Endothelial cell (in vitro differentiated cells): ENCODE measurements around the gene ADARB2. TPM values are rescaled to one million over a fixed set of nuclear protein-coding genes. Genes with fewer than 3 reads are reported as not detected.

Experiments used
- DNase-seq: peaks from one replicate; pipeline ENCODE4 v3.0.0; 2021; ENCODE audit warnings: low spot score
- H3K27ac Mint-ChIP-seq: one replicate; pipeline ENCODE4 v1.8.0; 2021; ENCODE audit warnings: mixed read lengths, inconsistent platforms; ENCODE audit not compliant: unreplicated experiment
- H3K27me3 Mint-ChIP-seq: one replicate; pipeline ENCODE4 v1.8.0; 2021; ENCODE audit warnings: mild to moderate bottlenecking, moderate library complexity, mixed read lengths, inconsistent platforms; ENCODE audit not compliant: unreplicated experiment
- H3K36me3 Mint-ChIP-seq: one replicate; pipeline ENCODE4 v1.8.0; 2021; ENCODE audit warnings: mild to moderate bottlenecking, low read depth, mixed read lengths, inconsistent platforms; ENCODE audit not compliant: unreplicated experiment
- H3K4me1 Mint-ChIP-seq: one replicate; pipeline ENCODE4 v1.8.0; 2021; ENCODE audit warnings: mild to moderate bottlenecking, mixed read lengths, inconsistent platforms; ENCODE audit not compliant: unreplicated experiment
- H3K4me3 Mint-ChIP-seq: one replicate; pipeline ENCODE4 v1.8.0; 2021; ENCODE audit warnings: mild to moderate bottlenecking, mixed read lengths, inconsistent platforms; ENCODE audit not compliant: unreplicated experiment
- H3K9me3 Mint-ChIP-seq: one replicate; pipeline ENCODE4 v1.8.0; 2021; ENCODE audit warnings: mixed read lengths, inconsistent platforms; ENCODE audit not compliant: unreplicated experiment
- total RNA-seq: library from RNA; stranded (reverse); fragmentation: NEBNext Ultra II Directional; extraction: Animal tissue kit (Norgen Biotek cat#: 25700); gene quantifications from one replicate; pipeline ENCODE4 v1.2.1, GENCODE V29; 2021; ENCODE audit not compliant: unreplicated experiment
- TF ChIP-seq, protein P1 (sequence below): fragments of 200-600 bp; sonication (generic); IDR thresholded peaks from one replicate; pipeline ENCODE4 v1.5.0; 2021; ENCODE audit warnings: antibody characterized with exemption; ENCODE audit not compliant: unreplicated experiment

Gene ADARB2
- total RNA-seq, 1 donor from 2014 or later = 54.9 TPM

GRCh38 chr10:1507436-1507835 lies 229.9 kb downstream of the ADARB2 start:
- DNase-seq = no peak
- no peaks in the 10 kb centered on the region for H3K9me3 Mint-ChIP-seq

GRCh38 chr10:1504940-1505339 lies 232.4 kb downstream of the ADARB2 start:
- DNase-seq = no peak
- H3K27ac Mint-ChIP-seq = no peak overlapping the region
- H3K27me3 Mint-ChIP-seq = peaks cover 3% of the 10 kb centered on the region
- H3K9me3 Mint-ChIP-seq = no peaks in the 10 kb centered on the region
- TF ChIP-seq, protein P1, sequence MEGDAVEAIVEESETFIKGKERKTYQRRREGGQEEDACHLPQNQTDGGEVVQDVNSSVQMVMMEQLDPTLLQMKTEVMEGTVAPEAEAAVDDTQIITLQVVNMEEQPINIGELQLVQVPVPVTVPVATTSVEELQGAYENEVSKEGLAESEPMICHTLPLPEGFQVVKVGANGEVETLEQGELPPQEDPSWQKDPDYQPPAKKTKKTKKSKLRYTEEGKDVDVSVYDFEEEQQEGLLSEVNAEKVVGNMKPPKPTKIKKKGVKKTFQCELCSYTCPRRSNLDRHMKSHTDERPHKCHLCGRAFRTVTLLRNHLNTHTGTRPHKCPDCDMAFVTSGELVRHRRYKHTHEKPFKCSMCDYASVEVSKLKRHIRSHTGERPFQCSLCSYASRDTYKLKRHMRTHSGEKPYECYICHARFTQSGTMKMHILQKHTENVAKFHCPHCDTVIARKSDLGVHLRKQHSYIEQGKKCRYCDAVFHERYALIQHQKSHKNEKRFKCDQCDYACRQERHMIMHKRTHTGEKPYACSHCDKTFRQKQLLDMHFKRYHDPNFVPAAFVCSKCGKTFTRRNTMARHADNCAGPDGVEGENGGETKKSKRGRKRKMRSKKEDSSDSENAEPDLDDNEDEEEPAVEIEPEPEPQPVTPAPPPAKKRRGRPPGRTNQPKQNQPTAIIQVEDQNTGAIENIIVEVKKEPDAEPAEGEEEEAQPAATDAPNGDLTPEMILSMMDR = no peak
- H3K4me3 Mint-ChIP-seq = no peak overlapping the region
- H3K4me1 Mint-ChIP-seq = no peaks in the 10 kb centered on the region
- no peaks in the 10 kb centered on the region for H3K36me3 Mint-ChIP-seq

More at GRCh38 chr10:1507436-1507835, 229.9 kb downstream of the ADARB2 start:
- Mint-ChIP-seq H3K4me3 (no peak overlapping the region), H3K27ac (no peak overlapping the region), H3K27me3 (peaks cover 6% of the 10 kb centered on the region), H3K4me1 (no peaks in the 10 kb centered on the region), H3K36me3 (no peaks in the 10 kb centered on the region)
- TF ChIP-seq, protein P1 = no peak

DNA sequence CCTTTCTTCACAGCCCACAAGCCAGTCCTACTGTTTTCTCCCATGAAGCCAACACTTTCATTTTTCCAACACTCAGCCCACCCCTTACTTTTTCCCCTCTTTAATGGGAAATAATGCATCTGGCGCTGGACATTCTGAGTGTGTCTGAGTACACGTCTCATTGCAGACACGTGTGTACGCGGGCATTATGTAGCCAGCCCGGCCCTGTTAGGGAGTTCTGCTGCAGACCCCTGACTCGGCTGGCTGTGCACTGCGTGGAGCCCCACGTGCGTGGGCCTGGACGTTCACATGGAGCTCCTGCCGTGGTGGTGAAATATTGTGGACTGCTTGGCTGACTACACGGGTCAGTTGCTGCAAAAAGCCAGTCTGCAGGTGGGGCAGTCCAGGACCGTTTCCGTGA lies 233.0 kb downstream of the ADARB2 start:
- no peak overlapping the region for H3K27ac Mint-ChIP-seq
- TF ChIP-seq, protein P1 = no peak

DNA sequence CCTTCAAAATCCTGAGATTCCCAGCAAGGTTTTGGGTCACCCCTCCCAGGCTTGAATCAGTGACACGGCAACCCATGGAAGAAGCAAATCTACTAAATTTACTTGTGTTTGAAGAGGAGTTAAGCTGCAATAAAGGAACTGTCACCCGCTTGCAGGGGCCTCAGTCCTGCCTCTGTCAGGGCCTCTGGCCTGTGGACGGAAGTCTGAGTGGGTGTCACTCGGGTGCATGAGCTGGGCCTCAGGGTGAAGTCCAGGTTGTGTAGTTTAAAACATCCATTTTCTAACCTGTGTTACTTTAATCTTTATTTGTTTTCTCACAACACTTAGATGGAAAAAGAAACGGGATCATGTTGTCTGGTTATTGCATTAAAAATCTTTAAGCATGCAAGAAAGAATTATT lies 234.9 kb downstream of the ADARB2 start:
- TF ChIP-seq, protein P1 = no peak
- H3K36me3 Mint-ChIP-seq = no peaks in the 10 kb centered on the region
- H3K9me3 Mint-ChIP-seq = no peaks in the 10 kb centered on the region
- H3K27ac Mint-ChIP-seq = no peak overlapping the region
- H3K4me3 Mint-ChIP-seq = no peak overlapping the region
- no peak for DNase-seq
- H3K4me1 Mint-ChIP-seq = no peaks in the 10 kb centered on the region
- peaks cover 3% of the 10 kb centered on the region for H3K27me3 Mint-ChIP-seq

More for the DNA sequence above, 233.0 kb downstream of the ADARB2 start:
- no peaks in the 10 kb centered on the region for H3K36me3 Mint-ChIP-seq
- no peaks in the 10 kb centered on the region for H3K4me1 Mint-ChIP-seq
- no peak overlapping the region for H3K4me3 Mint-ChIP-seq
- H3K27me3 Mint-ChIP-seq = peaks cover 3% of the 10 kb centered on the region
- no peaks in the 10 kb centered on the region for H3K9me3 Mint-ChIP-seq
- DNase-seq = no peak

- TF ChIP-seq, protein P1 = no peak
- H3K27ac Mint-ChIP-seq = no peak overlapping the region
- H3K4me1 Mint-ChIP-seq = no peaks in the 10 kb centered on the region
- no peak overlapping the region for H3K4me3 Mint-ChIP-seq
- H3K36me3 Mint-ChIP-seq = no peaks in the 10 kb centered on the region
- no peak for DNase-seq
- H3K9me3 Mint-ChIP-seq = no peaks in the 10 kb centered on the region
- H3K27me3 Mint-ChIP-seq = no peaks in the 10 kb centered on the region
These were observed 237.9 kb downstream of the ADARB2 start for GRCh38 chr10:1499359-1499957.
